Astrocyte (in vitro differentiated cells and primary cell): Measurements from ENCODE around the gene MS4A4E. TPM values are rescaled to one million over a fixed set of nuclear protein-coding genes. Genes with fewer than 3 reads are reported as not detected.
"Not testable (repeated sequence)": the region's sequence is repeated elsewhere in the genome, so short reads cannot be mapped to it uniquely, and the experiment has no call there.

Experiments
- DNase-seq: peaks from one replicate; pipeline ENCODE4 v3.0.0-alpha.2; 2010; ENCODE audit warnings: low read depth
- FAIRE-seq: peaks from 2 replicates; lab custom pipeline; 2011; peaks lifted over from hg19 to GRCh38; lab: Jason Lieb, UNC
- H2AFZ ChIP-seq: 2 replicates; pipeline ENCODE4 v1.6.0; 2012; ENCODE audit warnings: low read depth, low read length, inconsistent platforms
- H3K27ac ChIP-seq: 2 replicates; pipeline ENCODE4 v1.5.1; 2011; ENCODE audit warnings: low read depth, low read length, inconsistent platforms
- H3K27me3 ChIP-seq: 2 replicates; pipeline ENCODE4 v1.6.0; 2011; ENCODE audit warnings: low read length, inconsistent platforms; ENCODE audit not compliant: insufficient read depth
- H3K36me3 ChIP-seq: 2 replicates; pipeline ENCODE4 v1.5.1; 2011; ENCODE audit warnings: low read length, inconsistent platforms; ENCODE audit not compliant: insufficient read depth
- H3K4me1 ChIP-seq: 2 replicates; pipeline ENCODE4 v1.5.1; 2011; ENCODE audit warnings: low read length, inconsistent platforms; ENCODE audit not compliant: insufficient read depth
- H3K4me2 ChIP-seq: 2 replicates; pipeline ENCODE4 v1.6.0; 2012; ENCODE audit warnings: low read length, inconsistent platforms
- H3K4me3 ChIP-seq: 2 replicates; pipeline ENCODE4 v1.5.1; 2011; ENCODE audit warnings: low read depth, mild to moderate bottlenecking, low read length, inconsistent platforms; ENCODE audit not compliant: insufficient read depth
- H3K79me2 ChIP-seq: 2 replicates; pipeline ENCODE4 v1.6.0; 2012; ENCODE audit warnings: mild to moderate bottlenecking, low read length, inconsistent platforms; ENCODE audit not compliant: insufficient read depth
- H3K9ac ChIP-seq: 2 replicates; pipeline ENCODE4 v1.6.0; 2012; ENCODE audit warnings: mild to moderate bottlenecking, low read length, inconsistent platforms
- H3K9me3 ChIP-seq: 2 replicates; pipeline ENCODE4 v1.5.1; 2012; ENCODE audit warnings: low read depth, mild to moderate bottlenecking, low read length, inconsistent platforms; ENCODE audit not compliant: insufficient read depth
- H4K20me1 ChIP-seq: 2 replicates; pipeline ENCODE4 v1.6.0; 2012; ENCODE audit warnings: low read length, inconsistent platforms; ENCODE audit not compliant: insufficient read depth
- H3K27ac Mint-ChIP-seq: one replicate; pipeline ENCODE4 v1.8.0; 2021; ENCODE audit warnings: mild to moderate bottlenecking, mixed read lengths; ENCODE audit not compliant: unreplicated experiment
- H3K27me3 Mint-ChIP-seq: one replicate; pipeline ENCODE4 v1.8.0; 2021; ENCODE audit warnings: low read depth, mixed read lengths; ENCODE audit not compliant: unreplicated experiment
- H3K36me3 Mint-ChIP-seq: one replicate; pipeline ENCODE4 v1.8.0; 2021; ENCODE audit warnings: low read depth, mixed read lengths; ENCODE audit not compliant: unreplicated experiment
- H3K4me1 Mint-ChIP-seq: one replicate; pipeline ENCODE4 v1.8.0; 2021; ENCODE audit warnings: low read depth, mixed read lengths; ENCODE audit not compliant: unreplicated experiment
- H3K4me3 Mint-ChIP-seq: one replicate; pipeline ENCODE4 v1.8.0; 2021; ENCODE audit warnings: mild to moderate bottlenecking, moderate library complexity, mixed read lengths; ENCODE audit not compliant: unreplicated experiment
- H3K9me3 Mint-ChIP-seq: one replicate; pipeline ENCODE4 v1.8.0; 2021; ENCODE audit warnings: mild to moderate bottlenecking, mixed read lengths; ENCODE audit not compliant: unreplicated experiment
- EZH2 ChIP-seq: IDR thresholded peaks from 2 replicates; pipeline ENCODE4 v1.6.1; 2012; ENCODE audit warnings: mild to moderate bottlenecking, low read length, inconsistent platforms; ENCODE audit not compliant: insufficient read depth
- total RNA-seq: library from RNA; stranded (reverse); gene quantifications from 2 replicates; pipeline ENCODE4 v1.2.1, GENCODE V29; 2021
- TF ChIP-seq, protein P1 (sequence below): IDR thresholded peaks from 2 replicates; pipeline ENCODE4 v1.5.1; 2011; ENCODE audit warnings: low read depth, mild to moderate bottlenecking, inconsistent platforms, low read length, moderate library complexity; ENCODE audit not compliant: insufficient read depth

Gene MS4A4E
- total RNA-seq, 1 donor from 2014 or later, result not detected

DNA sequence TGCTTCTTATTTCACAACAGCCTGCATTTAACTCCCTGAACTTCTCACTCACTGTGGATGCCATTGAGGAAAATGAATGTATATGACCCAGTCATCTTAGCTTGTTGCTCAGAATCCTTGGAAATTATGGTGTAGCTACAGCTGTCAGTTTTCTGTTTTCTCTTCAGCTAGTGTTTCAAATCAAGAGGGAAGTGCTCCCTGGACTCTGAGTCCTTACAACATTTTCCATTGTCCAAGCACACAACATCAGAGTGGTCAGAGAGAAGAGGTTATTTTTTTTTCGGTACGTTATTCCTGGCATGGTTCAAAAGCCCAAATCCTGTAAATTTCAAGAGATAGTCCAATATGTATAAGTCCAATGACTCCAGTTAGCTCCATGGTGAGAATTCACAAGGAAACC, 83.7 kb downstream of the MS4A4E start:
- no peak overlapping the region for H2AFZ ChIP-seq
- no peaks in the 10 kb centered on the region for H3K9me3 ChIP-seq
- no peak overlapping the region for H3K4me2 ChIP-seq
- no peaks in the 10 kb centered on the region for H3K36me3 Mint-ChIP-seq
- no peaks in the 10 kb centered on the region for H3K36me3 ChIP-seq
- H3K79me2 ChIP-seq, result no peaks in the 10 kb centered on the region
- TF ChIP-seq, protein P1, sequence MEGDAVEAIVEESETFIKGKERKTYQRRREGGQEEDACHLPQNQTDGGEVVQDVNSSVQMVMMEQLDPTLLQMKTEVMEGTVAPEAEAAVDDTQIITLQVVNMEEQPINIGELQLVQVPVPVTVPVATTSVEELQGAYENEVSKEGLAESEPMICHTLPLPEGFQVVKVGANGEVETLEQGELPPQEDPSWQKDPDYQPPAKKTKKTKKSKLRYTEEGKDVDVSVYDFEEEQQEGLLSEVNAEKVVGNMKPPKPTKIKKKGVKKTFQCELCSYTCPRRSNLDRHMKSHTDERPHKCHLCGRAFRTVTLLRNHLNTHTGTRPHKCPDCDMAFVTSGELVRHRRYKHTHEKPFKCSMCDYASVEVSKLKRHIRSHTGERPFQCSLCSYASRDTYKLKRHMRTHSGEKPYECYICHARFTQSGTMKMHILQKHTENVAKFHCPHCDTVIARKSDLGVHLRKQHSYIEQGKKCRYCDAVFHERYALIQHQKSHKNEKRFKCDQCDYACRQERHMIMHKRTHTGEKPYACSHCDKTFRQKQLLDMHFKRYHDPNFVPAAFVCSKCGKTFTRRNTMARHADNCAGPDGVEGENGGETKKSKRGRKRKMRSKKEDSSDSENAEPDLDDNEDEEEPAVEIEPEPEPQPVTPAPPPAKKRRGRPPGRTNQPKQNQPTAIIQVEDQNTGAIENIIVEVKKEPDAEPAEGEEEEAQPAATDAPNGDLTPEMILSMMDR, result no peak
- TF ChIP-seq EZH2, result no peak
- no peaks in the 10 kb centered on the region for H3K9me3 Mint-ChIP-seq
- H3K4me3 Mint-ChIP-seq, result no peak overlapping the region
- H3K4me1 Mint-ChIP-seq, result no peaks in the 10 kb centered on the region
- no peak for FAIRE-seq
- no peak overlapping the region for H3K9ac ChIP-seq
- H3K27ac Mint-ChIP-seq, result no peak overlapping the region
- no peak overlapping the region for H3K27ac ChIP-seq
- H3K27me3 ChIP-seq, result no peaks in the 10 kb centered on the region
- no peaks in the 10 kb centered on the region for H3K4me1 ChIP-seq
- H3K27me3 Mint-ChIP-seq, result no peaks in the 10 kb centered on the region
- H4K20me1 ChIP-seq, result no peaks in the 10 kb centered on the region
- no peak overlapping the region for H3K4me3 ChIP-seq
- no peak for DNase-seq

DNA sequence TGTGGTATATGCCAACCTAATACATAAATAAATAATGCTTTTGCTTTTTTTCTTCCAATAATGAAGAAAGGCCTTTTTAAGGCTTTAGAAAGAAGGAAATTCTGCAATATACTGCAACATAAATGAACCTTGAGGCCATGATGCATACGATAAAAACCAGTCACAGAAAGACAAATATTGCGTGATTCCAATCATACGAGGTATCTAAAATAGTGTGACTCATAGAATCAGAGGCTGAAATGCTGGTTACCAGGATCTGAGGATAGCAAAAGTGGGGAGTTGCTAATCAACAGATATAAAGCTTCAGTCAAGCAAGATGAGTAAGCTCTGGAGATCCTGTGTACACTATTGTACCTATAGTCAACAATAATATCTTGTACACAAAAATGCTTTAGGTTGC, 84.3 kb downstream of the MS4A4E start:
- no peak overlapping the region for H2AFZ ChIP-seq
- no peaks in the 10 kb centered on the region for H3K9me3 Mint-ChIP-seq
- H3K27me3 ChIP-seq, result no peaks in the 10 kb centered on the region
- H3K4me2 ChIP-seq, result no peak overlapping the region
- no peaks in the 10 kb centered on the region for H3K79me2 ChIP-seq
- no peaks in the 10 kb centered on the region for H3K36me3 Mint-ChIP-seq
- H3K27me3 Mint-ChIP-seq, result no peaks in the 10 kb centered on the region
- no peak overlapping the region for H3K4me3 Mint-ChIP-seq
- H3K4me1 ChIP-seq, result no peaks in the 10 kb centered on the region
- H3K27ac ChIP-seq, result no peak overlapping the region
- no peaks in the 10 kb centered on the region for H3K36me3 ChIP-seq
- no peak for TF ChIP-seq EZH2
- TF ChIP-seq, protein P1, result no peak
- H3K9me3 ChIP-seq, result no peaks in the 10 kb centered on the region
- no peak overlapping the region for H3K9ac ChIP-seq
- DNase-seq (no peak), FAIRE-seq (no peak)
- no peaks in the 10 kb centered on the region for H4K20me1 ChIP-seq
- H3K4me3 ChIP-seq, result no peak overlapping the region
- H3K4me1 Mint-ChIP-seq, result no peaks in the 10 kb centered on the region
- no peak overlapping the region for H3K27ac Mint-ChIP-seq

DNA sequence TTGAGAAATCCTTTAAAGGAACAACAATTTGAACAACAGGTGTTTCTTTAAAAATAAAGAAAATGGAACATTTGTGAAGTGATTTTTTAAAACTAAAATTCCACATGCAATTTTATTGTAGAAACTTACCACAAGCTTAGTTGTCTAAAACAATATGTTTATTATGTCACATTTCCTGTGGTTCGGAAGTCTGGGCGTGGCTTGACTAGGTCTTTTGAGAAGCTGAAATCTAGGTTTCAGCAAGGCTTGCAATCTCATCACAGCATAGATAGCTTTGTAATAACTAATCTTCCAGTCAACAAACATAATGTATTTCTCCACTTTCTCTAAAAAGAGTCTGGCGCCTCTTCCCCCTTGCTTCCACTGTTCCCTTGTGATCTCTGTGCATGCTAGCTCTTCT, 87.0 kb downstream of the MS4A4E start:
- no peaks in the 10 kb centered on the region for H3K9me3 Mint-ChIP-seq
- Histone ChIP-seq H3K9me3 (no peaks in the 10 kb centered on the region), H4K20me1 (no peaks in the 10 kb centered on the region), H3K4me1 (no peaks in the 10 kb centered on the region), H3K36me3 (no peaks in the 10 kb centered on the region), H3K27ac (no peak overlapping the region), H3K4me2 (no peak overlapping the region), H3K4me3 (no peak overlapping the region), H3K9ac (no peak overlapping the region), H2AFZ (no peak overlapping the region), H3K27me3 (no peaks in the 10 kb centered on the region), H3K79me2 (no peaks in the 10 kb centered on the region)
- no peaks in the 10 kb centered on the region for H3K4me1 Mint-ChIP-seq
- no peak overlapping the region for H3K27ac Mint-ChIP-seq
- H3K36me3 Mint-ChIP-seq, result no peaks in the 10 kb centered on the region
- no peak for TF ChIP-seq EZH2
- TF ChIP-seq, protein P1, result no peak
- no peak for FAIRE-seq
- no peaks in the 10 kb centered on the region for H3K27me3 Mint-ChIP-seq
- no peak overlapping the region for H3K4me3 Mint-ChIP-seq
- no peak for DNase-seq

DNA sequence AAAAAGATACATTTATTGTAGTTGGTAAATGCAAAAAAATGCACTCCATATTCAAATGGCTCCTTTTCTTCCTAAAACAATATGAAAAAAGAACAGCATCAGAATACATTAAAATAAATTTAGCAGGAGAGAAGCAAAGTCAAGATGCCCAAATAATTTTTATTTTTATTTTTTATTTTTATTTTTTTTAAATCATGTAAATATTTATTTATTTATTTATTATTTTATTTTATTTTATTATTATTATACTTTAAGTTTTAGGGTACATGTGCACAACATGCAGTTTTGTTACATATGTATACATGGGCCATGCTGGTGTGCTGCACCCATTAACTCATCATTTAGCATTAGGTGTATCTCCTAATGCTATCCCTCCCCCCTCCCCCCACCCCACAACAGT, 90.2 kb downstream of the MS4A4E start:
- H3K9me3 ChIP-seq, H3K9me3 Mint-ChIP-seq, H3K4me2 ChIP-seq, H3K9ac ChIP-seq, H3K27ac ChIP-seq, DNase-seq, H3K4me1 ChIP-seq, H3K4me1 Mint-ChIP-seq, H2AFZ ChIP-seq, FAIRE-seq, H3K27me3 ChIP-seq, H3K4me3 Mint-ChIP-seq, H3K36me3 ChIP-seq, H3K4me3 ChIP-seq, H3K36me3 Mint-ChIP-seq, H3K79me2 ChIP-seq, H4K20me1 ChIP-seq, H3K27ac Mint-ChIP-seq, H3K27me3 Mint-ChIP-seq: not testable (repeated sequence)
